Measurements from ENCODE around the gene SNTG2.

DNA sequence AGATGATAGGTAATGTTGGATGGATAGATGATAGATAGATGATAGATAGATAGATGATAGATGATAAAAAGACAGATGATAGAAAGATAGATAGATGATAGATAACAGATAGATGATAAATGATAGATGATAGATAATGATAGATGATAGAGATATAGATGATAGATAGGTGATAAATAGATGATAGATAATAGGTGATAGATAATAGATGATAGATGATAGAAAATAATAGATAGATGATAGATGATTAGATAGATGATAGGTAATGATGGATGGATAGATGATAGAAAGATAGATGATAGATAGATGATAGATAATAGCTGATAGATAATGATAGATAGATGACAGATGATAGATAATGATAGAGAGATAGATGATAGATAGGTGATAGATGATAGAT, 31.0 kb upstream of the SNTG2 start:
- TF ChIP-seq, protein P1, sequence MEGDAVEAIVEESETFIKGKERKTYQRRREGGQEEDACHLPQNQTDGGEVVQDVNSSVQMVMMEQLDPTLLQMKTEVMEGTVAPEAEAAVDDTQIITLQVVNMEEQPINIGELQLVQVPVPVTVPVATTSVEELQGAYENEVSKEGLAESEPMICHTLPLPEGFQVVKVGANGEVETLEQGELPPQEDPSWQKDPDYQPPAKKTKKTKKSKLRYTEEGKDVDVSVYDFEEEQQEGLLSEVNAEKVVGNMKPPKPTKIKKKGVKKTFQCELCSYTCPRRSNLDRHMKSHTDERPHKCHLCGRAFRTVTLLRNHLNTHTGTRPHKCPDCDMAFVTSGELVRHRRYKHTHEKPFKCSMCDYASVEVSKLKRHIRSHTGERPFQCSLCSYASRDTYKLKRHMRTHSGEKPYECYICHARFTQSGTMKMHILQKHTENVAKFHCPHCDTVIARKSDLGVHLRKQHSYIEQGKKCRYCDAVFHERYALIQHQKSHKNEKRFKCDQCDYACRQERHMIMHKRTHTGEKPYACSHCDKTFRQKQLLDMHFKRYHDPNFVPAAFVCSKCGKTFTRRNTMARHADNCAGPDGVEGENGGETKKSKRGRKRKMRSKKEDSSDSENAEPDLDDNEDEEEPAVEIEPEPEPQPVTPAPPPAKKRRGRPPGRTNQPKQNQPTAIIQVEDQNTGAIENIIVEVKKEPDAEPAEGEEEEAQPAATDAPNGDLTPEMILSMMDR (IDR thresholded peaks at IDR 0.05), result no peak
- TF ChIP-seq POLR2A (IDR thresholded peaks at IDR 0.05) (no peak), POLR2AphosphoS5 (IDR thresholded peaks at IDR 0.05; ENCODE audit: insufficient read depth in 1 of 2, low read depth in 1 of 2) (no peak)
